Loucy (cell line): ENCODE results near the gene SLC35F1.

Source experiments
- CTCF ChIP-seq: fragments of 200-600 bp; sonication (generic); conservative IDR thresholded peaks from 2 replicates; pipeline ENCODE4 v1.5.1; 2014; ENCODE audit warnings: mild to moderate bottlenecking, antibody characterized with exemption, low read length
- EZH2phosphoT487 ChIP-seq: fragments of 200-600 bp; IDR thresholded peaks from 2 replicates; pipeline ENCODE4 v1.6.1; 2018; ENCODE audit warnings: antibody characterized with exemption, mild to moderate bottlenecking, moderate library complexity, borderline replicate concordance

GRCh38 chr6:118198746-118199145 lies 291.7 kb downstream of the SLC35F1 start:
- TF ChIP-seq CTCF (no peak), EZH2phosphoT487 (no peak)
